ENCODE measurements around the gene CMIP.

DNA sequence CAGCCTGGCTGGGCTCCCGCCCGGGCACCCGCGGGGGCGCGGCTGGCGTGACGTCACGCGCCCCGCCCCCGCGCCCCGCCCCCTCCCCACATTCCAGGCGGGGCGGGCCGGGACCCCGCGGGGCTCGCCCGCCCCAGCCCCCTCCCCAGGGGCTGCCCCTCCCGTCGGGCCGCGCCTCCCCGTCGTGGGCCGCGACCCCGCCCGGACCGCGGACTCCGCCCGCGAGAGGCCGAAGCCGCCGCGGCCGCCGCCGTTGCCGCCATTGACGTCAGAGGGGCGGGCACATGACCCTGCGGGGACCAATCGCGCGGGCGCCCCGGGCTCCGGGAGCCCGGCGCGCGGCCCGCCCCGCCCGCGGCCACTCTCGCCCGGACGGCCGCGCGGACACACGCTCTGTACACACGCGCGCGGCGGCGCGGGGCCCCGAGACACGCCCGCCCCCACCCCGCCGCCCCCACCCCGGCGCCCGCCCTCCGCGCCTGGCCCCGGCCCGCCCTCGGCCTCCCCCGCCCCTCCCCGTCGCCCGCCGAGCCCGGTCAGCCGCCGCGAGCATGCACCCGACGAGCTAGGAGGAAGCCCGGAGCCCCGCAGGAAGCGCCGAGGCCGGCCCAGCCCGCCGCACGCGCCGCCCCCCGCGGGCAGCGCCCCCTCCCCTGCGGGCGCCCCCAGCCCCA lies at the start of gene CMIP:
- TF ChIP-seq, protein P1, sequence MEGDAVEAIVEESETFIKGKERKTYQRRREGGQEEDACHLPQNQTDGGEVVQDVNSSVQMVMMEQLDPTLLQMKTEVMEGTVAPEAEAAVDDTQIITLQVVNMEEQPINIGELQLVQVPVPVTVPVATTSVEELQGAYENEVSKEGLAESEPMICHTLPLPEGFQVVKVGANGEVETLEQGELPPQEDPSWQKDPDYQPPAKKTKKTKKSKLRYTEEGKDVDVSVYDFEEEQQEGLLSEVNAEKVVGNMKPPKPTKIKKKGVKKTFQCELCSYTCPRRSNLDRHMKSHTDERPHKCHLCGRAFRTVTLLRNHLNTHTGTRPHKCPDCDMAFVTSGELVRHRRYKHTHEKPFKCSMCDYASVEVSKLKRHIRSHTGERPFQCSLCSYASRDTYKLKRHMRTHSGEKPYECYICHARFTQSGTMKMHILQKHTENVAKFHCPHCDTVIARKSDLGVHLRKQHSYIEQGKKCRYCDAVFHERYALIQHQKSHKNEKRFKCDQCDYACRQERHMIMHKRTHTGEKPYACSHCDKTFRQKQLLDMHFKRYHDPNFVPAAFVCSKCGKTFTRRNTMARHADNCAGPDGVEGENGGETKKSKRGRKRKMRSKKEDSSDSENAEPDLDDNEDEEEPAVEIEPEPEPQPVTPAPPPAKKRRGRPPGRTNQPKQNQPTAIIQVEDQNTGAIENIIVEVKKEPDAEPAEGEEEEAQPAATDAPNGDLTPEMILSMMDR (IDR thresholded peaks at IDR 0.05), result no peak
- TF ChIP-seq POLR2A (IDR thresholded peaks at IDR 0.05), result no peak
- no peak for TF ChIP-seq POLR2AphosphoS5 (IDR thresholded peaks at IDR 0.05)

Measured in prostate gland (tissue), 2 donors.